HG03064 (cell line): ENCODE data around the gene NKAPL.
A peak's percentile ranks its signal among the peaks of the same experiment; 100 is the strongest.

Experiments used
- ATAC-seq: cut with Tn5 transposase; IDR thresholded peaks from one replicate; pipeline ENCODE4 v1.9.1; 2021; ENCODE audit warnings: low read depth; ENCODE audit not compliant: unreplicated experiment

The NKAPL gene

GRCh38 chr6:28258877-28259777 lies at the start of gene NKAPL:
TSS of gene NKAPL (plus strand) at chr6:28259297. CDS start at chr6:28259372, 75 bp downstream.
- ATAC-seq, result no peak

GRCh38 chr6:28209753-28210535 lies 49.2 kb upstream of the NKAPL start:
- ATAC-seq, result no peak

- no peak for ATAC-seq
These were observed 47.1 kb upstream of the NKAPL start for GRCh38 chr6:28211840-28212509.

- no peak for ATAC-seq
These were observed 46.4 kb upstream of the NKAPL start for GRCh38 chr6:28212510-28213212.

GRCh38 chr6:28213213-28213523 lies 45.9 kb upstream of the NKAPL start:
- no peak for ATAC-seq

GRCh38 chr6:28215425-28215824 lies 43.7 kb upstream of the NKAPL start:
- no peak for ATAC-seq

- no peak for ATAC-seq
These were observed 41.2 kb upstream of the NKAPL start for GRCh38 chr6:28217890-28218289.

GRCh38 chr6:28218312-28219248 lies 40.5 kb upstream of the NKAPL start:
- ATAC-seq, result peak; percentile 79

- no peak for ATAC-seq
These were observed 38.6 kb upstream of the NKAPL start for GRCh38 chr6:28220257-28221133.

- ATAC-seq, result no peak
These were observed 34.7 kb upstream of the NKAPL start for GRCh38 chr6:28224131-28225055.

- peak; percentile 62 for ATAC-seq
These were observed 33.9 kb upstream of the NKAPL start, which contains the start of gene ZSCAN9 for GRCh38 chr6:28225056-28225834. TSS of gene ZSCAN9 (plus strand) at chr6:28225275. CDS start at chr6:28227085, 1,810 bp downstream.

GRCh38 chr6:28226460-28226859 lies 32.6 kb upstream of the NKAPL start:
- ATAC-seq, result no peak

- no peak for ATAC-seq
These were observed 26.3 kb upstream of the NKAPL start for GRCh38 chr6:28232785-28233184.

GRCh38 chr6:28235912-28236452 lies 23.1 kb upstream of the NKAPL start:
- no peak for ATAC-seq

GRCh38 chr6:28239636-28240035 lies 19.5 kb upstream of the NKAPL start:
- ATAC-seq, result no peak

- no peak for ATAC-seq
These were observed 18.6 kb upstream of the NKAPL start for GRCh38 chr6:28240471-28240870.
